Measurements from ENCODE around the gene SCIN.

- TF ChIP-seq, protein P1, sequence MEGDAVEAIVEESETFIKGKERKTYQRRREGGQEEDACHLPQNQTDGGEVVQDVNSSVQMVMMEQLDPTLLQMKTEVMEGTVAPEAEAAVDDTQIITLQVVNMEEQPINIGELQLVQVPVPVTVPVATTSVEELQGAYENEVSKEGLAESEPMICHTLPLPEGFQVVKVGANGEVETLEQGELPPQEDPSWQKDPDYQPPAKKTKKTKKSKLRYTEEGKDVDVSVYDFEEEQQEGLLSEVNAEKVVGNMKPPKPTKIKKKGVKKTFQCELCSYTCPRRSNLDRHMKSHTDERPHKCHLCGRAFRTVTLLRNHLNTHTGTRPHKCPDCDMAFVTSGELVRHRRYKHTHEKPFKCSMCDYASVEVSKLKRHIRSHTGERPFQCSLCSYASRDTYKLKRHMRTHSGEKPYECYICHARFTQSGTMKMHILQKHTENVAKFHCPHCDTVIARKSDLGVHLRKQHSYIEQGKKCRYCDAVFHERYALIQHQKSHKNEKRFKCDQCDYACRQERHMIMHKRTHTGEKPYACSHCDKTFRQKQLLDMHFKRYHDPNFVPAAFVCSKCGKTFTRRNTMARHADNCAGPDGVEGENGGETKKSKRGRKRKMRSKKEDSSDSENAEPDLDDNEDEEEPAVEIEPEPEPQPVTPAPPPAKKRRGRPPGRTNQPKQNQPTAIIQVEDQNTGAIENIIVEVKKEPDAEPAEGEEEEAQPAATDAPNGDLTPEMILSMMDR (IDR thresholded peaks at IDR 0.05): no peak
- TF ChIP-seq EP300 (IDR thresholded peaks at IDR 0.05; ENCODE audit: borderline replicate concordance in 1 of 2, low read depth in 1 of 2, low read length in 1 of 2): no peak
- TF ChIP-seq ZBTB33 (IDR thresholded peaks at IDR 0.05; ENCODE audit: borderline replicate concordance, low read depth): no peak
- no peak for TF ChIP-seq POLR2AphosphoS5 (IDR thresholded peaks at IDR 0.05; ENCODE audit: low read depth, low read length)
- no peak for TF ChIP-seq SIN3A (IDR thresholded peaks at IDR 0.05; ENCODE audit: borderline replicate concordance, low read depth, low read length)
- TF ChIP-seq YY1 (IDR thresholded peaks at IDR 0.05; ENCODE audit: low read depth): no peak
- TF ChIP-seq RFX5 (IDR thresholded peaks at IDR 0.05; ENCODE audit: low read length): no peak
Observed at GRCh38 chr7:12584930-12585329, 14.4 kb downstream of the SCIN start.

All from SK-N-SH (cell line).